GM23248 (cell line): ENCODE data around the gene UVRAG.

Experiments
- EZH2 ChIP-seq: fragments of 200-600 bp; sonication (generic); IDR thresholded peaks from 2 replicates; pipeline ENCODE4 v1.6.1; 2018; ENCODE audit warnings: antibody characterized with exemption, mild to moderate bottlenecking; ENCODE audit not compliant: insufficient read depth, poor library complexity, severe bottlenecking
- EZH2phosphoT487 ChIP-seq: fragments of 200-600 bp; sonication (generic); IDR thresholded peaks from 2 replicates; pipeline ENCODE4 v1.6.1; 2018; ENCODE audit warnings: antibody characterized with exemption, moderate library complexity, mild to moderate bottlenecking, low read depth; ENCODE audit not compliant: insufficient read depth

GRCh38 chr11:76158394-76159302 is 343.6 kb downstream of the UVRAG start:
- TF ChIP-seq EZH2 (no peak), EZH2phosphoT487 (no peak)
